Measurements from ENCODE around the gene TWIST2.

TWIST2 gene

DNA sequence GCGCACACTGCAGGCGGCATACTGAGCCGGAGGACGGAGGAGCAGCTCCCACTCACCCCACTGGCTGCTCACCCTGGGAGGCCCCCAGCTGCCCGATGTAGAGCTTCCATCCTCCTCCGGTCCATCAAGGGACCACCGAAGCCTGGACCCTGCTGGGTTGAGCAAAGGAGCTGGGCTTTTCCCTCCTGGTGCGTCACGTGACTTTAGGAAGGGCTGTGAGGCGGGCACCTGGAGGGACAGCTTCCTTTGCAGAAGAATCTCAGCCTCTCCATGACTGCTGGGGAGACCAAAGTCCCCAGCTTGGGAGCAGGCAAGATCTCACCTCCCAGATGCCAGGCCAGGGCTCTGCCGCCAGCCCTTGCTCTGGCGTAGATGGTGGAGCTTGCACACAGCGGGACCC is 102.7 kb downstream of the TWIST2 start:
- no peak overlapping the region for H3K4me2 ChIP-seq (ENCODE audit: low read depth, low read length, poor library complexity, severe bottlenecking)
- H3K9ac ChIP-seq (ENCODE audit: low read depth, low read length, poor library complexity, severe bottlenecking): no peak overlapping the region
- H3K79me2 ChIP-seq (ENCODE audit: insufficient read depth, low read length): no peaks in the 10 kb centered on the region
- H3K27me3 ChIP-seq (ENCODE audit: insufficient read depth, low read length, poor library complexity, severe bottlenecking): no peaks in the 10 kb centered on the region
- no peak overlapping the region for H3K4me3 ChIP-seq (ENCODE audit: low read length, poor library complexity, severe bottlenecking)
- no peak for TF ChIP-seq EZH2phosphoT487 (IDR thresholded peaks at IDR 0.05; ENCODE audit: borderline replicate concordance)
- TF ChIP-seq, protein P1, sequence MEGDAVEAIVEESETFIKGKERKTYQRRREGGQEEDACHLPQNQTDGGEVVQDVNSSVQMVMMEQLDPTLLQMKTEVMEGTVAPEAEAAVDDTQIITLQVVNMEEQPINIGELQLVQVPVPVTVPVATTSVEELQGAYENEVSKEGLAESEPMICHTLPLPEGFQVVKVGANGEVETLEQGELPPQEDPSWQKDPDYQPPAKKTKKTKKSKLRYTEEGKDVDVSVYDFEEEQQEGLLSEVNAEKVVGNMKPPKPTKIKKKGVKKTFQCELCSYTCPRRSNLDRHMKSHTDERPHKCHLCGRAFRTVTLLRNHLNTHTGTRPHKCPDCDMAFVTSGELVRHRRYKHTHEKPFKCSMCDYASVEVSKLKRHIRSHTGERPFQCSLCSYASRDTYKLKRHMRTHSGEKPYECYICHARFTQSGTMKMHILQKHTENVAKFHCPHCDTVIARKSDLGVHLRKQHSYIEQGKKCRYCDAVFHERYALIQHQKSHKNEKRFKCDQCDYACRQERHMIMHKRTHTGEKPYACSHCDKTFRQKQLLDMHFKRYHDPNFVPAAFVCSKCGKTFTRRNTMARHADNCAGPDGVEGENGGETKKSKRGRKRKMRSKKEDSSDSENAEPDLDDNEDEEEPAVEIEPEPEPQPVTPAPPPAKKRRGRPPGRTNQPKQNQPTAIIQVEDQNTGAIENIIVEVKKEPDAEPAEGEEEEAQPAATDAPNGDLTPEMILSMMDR (conservative IDR thresholded peaks at IDR 0.05; ENCODE audit: low read length): no peak
- H3F3A ChIP-seq (ENCODE audit: low read depth): no peaks in the 10 kb centered on the region
- H3K9me3 ChIP-seq (ENCODE audit: insufficient read depth, low read depth, low read length): no peaks in the 10 kb centered on the region; the same call in 1 of the 2 replicates
- no peaks in the 10 kb centered on the region for H3K4me1 ChIP-seq (ENCODE audit: insufficient read depth, low read length, poor library complexity, severe bottlenecking)
- no peak overlapping the region for H2AFZ ChIP-seq (ENCODE audit: low read length)
- H3K9me2 ChIP-seq (replicated peaks; ENCODE audit: low read depth, low read length): no peaks in the 10 kb centered on the region
- no peaks in the 10 kb centered on the region for H4K20me1 ChIP-seq (ENCODE audit: insufficient read depth, low read length, poor library complexity, severe bottlenecking)
- H3K36me3 ChIP-seq (ENCODE audit: insufficient read depth, low read length): no peaks in the 10 kb centered on the region

DNA sequence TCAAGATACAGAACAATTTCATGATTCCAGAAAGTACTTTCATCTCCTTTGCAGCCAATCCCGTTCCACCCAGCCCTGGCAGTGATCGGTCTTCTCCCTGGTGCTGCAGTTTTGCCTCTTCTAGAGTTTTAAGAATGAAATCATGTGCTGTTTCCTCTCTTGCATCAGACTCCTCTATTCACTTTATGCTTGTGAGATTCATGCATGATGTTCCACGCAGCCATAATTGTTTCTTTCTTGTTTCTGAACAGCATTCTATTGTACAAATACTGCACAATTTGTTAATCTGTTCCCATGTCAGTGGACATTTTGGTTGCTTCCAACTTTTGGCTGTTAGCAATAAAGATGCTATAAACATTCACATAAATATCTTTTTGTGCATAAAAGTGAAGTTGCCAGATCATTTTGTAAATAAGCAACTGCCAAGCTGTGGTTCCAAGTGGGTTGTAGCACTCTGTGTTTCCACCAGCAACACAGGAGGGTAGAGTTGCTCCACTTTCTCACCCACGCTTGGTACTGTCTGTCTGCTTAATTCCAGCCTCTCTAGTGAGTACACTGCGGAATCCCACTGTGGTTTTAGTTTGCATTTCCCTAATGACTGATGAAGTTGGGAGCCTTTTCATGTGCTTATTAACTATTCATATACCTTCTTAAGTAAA is 104.5 kb downstream of the TWIST2 start:
- H3F3A ChIP-seq (ENCODE audit: low read depth): no peaks in the 10 kb centered on the region

DNA sequence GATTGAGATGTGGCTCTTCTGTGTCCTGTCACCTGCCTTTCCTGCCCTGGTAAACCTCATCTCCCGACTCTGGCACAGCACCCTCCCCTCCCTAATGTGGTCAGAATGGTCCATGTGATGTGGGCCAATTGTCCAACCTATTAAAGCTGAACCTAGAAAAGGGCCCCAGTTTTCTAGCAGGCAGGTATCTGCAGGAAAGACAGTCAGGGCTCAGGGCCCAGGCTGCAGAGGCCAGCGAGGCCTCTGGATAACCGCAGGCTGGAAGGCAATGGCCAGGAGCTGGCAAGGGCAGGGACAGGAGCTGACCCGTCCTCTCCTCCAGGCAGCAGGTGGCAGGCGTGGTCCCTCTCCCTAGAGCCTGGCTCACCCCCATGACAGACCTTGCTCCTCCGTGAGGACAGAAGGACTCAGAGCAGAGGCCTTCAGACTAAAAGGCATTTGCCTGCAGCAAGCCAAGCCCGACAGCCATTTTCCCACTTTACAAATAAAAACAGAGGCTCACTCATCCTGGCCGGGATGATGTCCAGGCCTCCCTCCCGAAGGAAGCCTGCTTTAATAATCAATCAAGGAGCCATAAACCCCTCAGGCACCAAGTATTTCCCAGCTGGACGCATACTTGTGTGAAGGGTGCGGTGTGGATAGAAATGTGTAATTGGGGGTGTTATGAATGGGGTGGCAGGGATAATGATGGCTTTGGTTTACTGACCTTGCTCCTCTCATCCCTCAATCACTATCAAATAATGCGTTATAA is 107.1 kb downstream of the TWIST2 start:
- no peak overlapping the region for H2AFZ ChIP-seq (ENCODE audit: low read length)
- H3K9ac ChIP-seq (ENCODE audit: low read depth, low read length, poor library complexity, severe bottlenecking): no peak overlapping the region
- no peaks in the 10 kb centered on the region for H3K4me1 ChIP-seq (ENCODE audit: insufficient read depth, low read length, poor library complexity, severe bottlenecking)
- no peaks in the 10 kb centered on the region for H3F3A ChIP-seq (ENCODE audit: low read depth)
- H3K36me3 ChIP-seq (ENCODE audit: insufficient read depth, low read length): no peaks in the 10 kb centered on the region
- H3K9me2 ChIP-seq (replicated peaks; ENCODE audit: low read depth, low read length): no peaks in the 10 kb centered on the region
- no peaks in the 10 kb centered on the region for H3K9me3 ChIP-seq (ENCODE audit: insufficient read depth, low read depth, low read length)
- no peaks in the 10 kb centered on the region for H3K27me3 ChIP-seq (ENCODE audit: insufficient read depth, low read length, poor library complexity, severe bottlenecking)
- TF ChIP-seq EZH2phosphoT487 (IDR thresholded peaks at IDR 0.05; ENCODE audit: borderline replicate concordance): no peak
- TF ChIP-seq, protein P1 (conservative IDR thresholded peaks at IDR 0.05; ENCODE audit: low read length): no peak
- no peaks in the 10 kb centered on the region for H4K20me1 ChIP-seq (ENCODE audit: insufficient read depth, low read length, poor library complexity, severe bottlenecking)
- no peak overlapping the region for H3K4me2 ChIP-seq (ENCODE audit: low read depth, low read length, poor library complexity, severe bottlenecking)
- H3K4me3 ChIP-seq (ENCODE audit: low read length, poor library complexity, severe bottlenecking): no peak overlapping the region
- no peaks in the 10 kb centered on the region for H3K79me2 ChIP-seq (ENCODE audit: insufficient read depth, low read length)

More for the DNA sequence above, 104.5 kb downstream of the TWIST2 start:
- no peaks in the 10 kb centered on the region for H3K36me3 ChIP-seq (ENCODE audit: insufficient read depth, low read length)
- H3K79me2 ChIP-seq (ENCODE audit: insufficient read depth, low read length): no peaks in the 10 kb centered on the region
- no peak overlapping the region for H2AFZ ChIP-seq (ENCODE audit: low read length)
- TF ChIP-seq EZH2phosphoT487 (IDR thresholded peaks at IDR 0.05; ENCODE audit: borderline replicate concordance): no peak
- TF ChIP-seq, protein P1 (conservative IDR thresholded peaks at IDR 0.05; ENCODE audit: low read length): no peak
- H3K9me2 ChIP-seq (replicated peaks; ENCODE audit: low read depth, low read length): no peaks in the 10 kb centered on the region
- no peaks in the 10 kb centered on the region for H4K20me1 ChIP-seq (ENCODE audit: insufficient read depth, low read length, poor library complexity, severe bottlenecking)
- H3K4me1 ChIP-seq (ENCODE audit: insufficient read depth, low read length, poor library complexity, severe bottlenecking): no peaks in the 10 kb centered on the region
- no peak overlapping the region for H3K4me2 ChIP-seq (ENCODE audit: low read depth, low read length, poor library complexity, severe bottlenecking)
- no peaks in the 10 kb centered on the region for H3K27me3 ChIP-seq (ENCODE audit: insufficient read depth, low read length, poor library complexity, severe bottlenecking)
- no peaks in the 10 kb centered on the region; the same call in 1 of the 2 replicates for H3K9me3 ChIP-seq (ENCODE audit: insufficient read depth, low read depth, low read length)
- no peak overlapping the region for H3K4me3 ChIP-seq (ENCODE audit: low read length, poor library complexity, severe bottlenecking)
- no peak overlapping the region for H3K9ac ChIP-seq (ENCODE audit: low read depth, low read length, poor library complexity, severe bottlenecking)

Data from Loucy (cell line).